ENCODE data around the gene KAT8.

DNA sequence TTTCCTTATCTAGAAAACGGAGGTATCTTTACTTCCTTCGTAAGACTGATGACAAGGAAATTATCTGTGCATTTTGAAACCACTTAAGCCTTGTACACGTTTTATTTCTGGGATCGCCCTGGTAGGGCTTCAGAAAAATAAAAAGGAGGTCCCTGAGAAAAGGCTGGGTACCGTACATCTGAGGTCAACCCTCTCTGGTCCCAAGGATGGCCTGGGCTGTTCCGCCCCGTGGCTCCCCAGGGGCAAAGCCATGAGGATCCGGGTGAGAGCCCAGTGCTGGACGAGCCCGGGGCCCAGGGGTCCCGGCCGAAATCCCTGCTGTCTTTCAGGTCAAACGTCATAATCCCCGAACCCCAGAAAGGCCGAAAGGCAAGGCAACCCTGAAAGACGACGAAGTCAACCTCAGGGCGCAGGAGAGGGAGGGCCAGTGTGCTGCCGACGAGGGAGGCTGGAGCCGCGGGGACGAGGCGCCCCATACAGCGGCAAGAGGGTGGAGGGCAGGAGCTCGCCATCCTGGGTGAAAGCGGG, 61.8 kb downstream of the KAT8 start:
- TF ChIP-seq NFE2L2 (IDR thresholded peaks at IDR 0.05; ENCODE audit: low read depth, low read length) (no peak), POLR2A (IDR thresholded peaks at IDR 0.05; ENCODE audit: low read depth, low read length) (no peak), RCOR1 (IDR thresholded peaks at IDR 0.05; ENCODE audit: insufficient replicate concordance, low read length) (no peak), RAD21 (IDR thresholded peaks at IDR 0.05; ENCODE audit: low read length) (no peak), MXI1 (IDR thresholded peaks at IDR 0.05; ENCODE audit: borderline replicate concordance, low read depth, low read length) (no peak), FOS (IDR thresholded peaks at IDR 0.05; ENCODE audit: low read depth, low read length) (no peak), CEBPB (IDR thresholded peaks at IDR 0.05; ENCODE audit: low read depth, low read length) (no peak), SMC3 (IDR thresholded peaks at IDR 0.05; ENCODE audit: low read depth, low read length) (no peak), RFX5 (IDR thresholded peaks at IDR 0.05; ENCODE audit: low read depth, low read length) (no peak)
- TF ChIP-seq, protein P1, sequence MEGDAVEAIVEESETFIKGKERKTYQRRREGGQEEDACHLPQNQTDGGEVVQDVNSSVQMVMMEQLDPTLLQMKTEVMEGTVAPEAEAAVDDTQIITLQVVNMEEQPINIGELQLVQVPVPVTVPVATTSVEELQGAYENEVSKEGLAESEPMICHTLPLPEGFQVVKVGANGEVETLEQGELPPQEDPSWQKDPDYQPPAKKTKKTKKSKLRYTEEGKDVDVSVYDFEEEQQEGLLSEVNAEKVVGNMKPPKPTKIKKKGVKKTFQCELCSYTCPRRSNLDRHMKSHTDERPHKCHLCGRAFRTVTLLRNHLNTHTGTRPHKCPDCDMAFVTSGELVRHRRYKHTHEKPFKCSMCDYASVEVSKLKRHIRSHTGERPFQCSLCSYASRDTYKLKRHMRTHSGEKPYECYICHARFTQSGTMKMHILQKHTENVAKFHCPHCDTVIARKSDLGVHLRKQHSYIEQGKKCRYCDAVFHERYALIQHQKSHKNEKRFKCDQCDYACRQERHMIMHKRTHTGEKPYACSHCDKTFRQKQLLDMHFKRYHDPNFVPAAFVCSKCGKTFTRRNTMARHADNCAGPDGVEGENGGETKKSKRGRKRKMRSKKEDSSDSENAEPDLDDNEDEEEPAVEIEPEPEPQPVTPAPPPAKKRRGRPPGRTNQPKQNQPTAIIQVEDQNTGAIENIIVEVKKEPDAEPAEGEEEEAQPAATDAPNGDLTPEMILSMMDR (conservative IDR thresholded peaks at IDR 0.05; ENCODE audit: low read depth, low read length): no peak
- TF ChIP-seq, protein P2, sequence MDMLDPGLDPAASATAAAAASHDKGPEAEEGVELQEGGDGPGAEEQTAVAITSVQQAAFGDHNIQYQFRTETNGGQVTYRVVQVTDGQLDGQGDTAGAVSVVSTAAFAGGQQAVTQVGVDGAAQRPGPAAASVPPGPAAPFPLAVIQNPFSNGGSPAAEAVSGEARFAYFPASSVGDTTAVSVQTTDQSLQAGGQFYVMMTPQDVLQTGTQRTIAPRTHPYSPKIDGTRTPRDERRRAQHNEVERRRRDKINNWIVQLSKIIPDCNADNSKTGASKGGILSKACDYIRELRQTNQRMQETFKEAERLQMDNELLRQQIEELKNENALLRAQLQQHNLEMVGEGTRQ (IDR thresholded peaks at IDR 0.05; ENCODE audit: low read depth, low read length): no peak
